K562 (cell line): ENCODE measurements around the gene KCTD17. TPM values are rescaled to one million over a fixed set of nuclear protein-coding genes. Genes with fewer than 3 reads are reported as not detected.
A peak's percentile ranks its signal among the peaks of the same experiment; 100 is the strongest.

ENCODE experiments used
- ATAC-seq: fragments of 200-7000 bp; cut with Tn5 transposase; 3 replicates; pipeline ENCODE4 v1.9.1; 2020; ENCODE audit warnings: moderate library complexity
- BruUV-seq: library from RNA; stranded (reverse); fragments of 400-500 nt; replicated peaks from 2 replicates; lab custom pipeline; 2021; lab: Mats Ljungman, UMichigan
- CTCF ChIA-PET: fragments of 300-600 bp; formaldehyde crosslinking; extraction: SDS; loops from one replicate; lab custom pipeline; 2021; ENCODE audit warnings: low intra/inter-chr PET ratio; lab: Yijun Ruan, JAX
- POLR2A ChIA-PET: fragments of 300-600, 350-650 bp; sonication (Branson Sonifier 250); formaldehyde crosslinking; extraction: SDS; loops from one replicate; lab custom pipeline; 2021; ENCODE audit warnings: antibody characterized with exemption, inconsistent platforms; lab: Yijun Ruan, JAX
- DNase-seq, 4 experiments: peaks; one replicate each; pipeline versions ENCODE4 v3.0.0 to v3.0.0-alpha.2; 2011 to 2018; ENCODE audit warnings: low spot score in 3 of 4, mixed read lengths in 3 of 4; ENCODE audit errors: extremely low read depth in 1 of 4
- FAIRE-seq: peaks from 2 replicates; lab custom pipeline; 2011; peaks lifted over from hg19 to GRCh38; lab: Jason Lieb, UNC
- H2AFZ ChIP-seq: 2 replicates; pipeline ENCODE4 v1.6.0; 2011; ENCODE audit warnings: low read depth, low read length, control low read depth, inconsistent platforms
- H3K27ac ChIP-seq: fragments of 200-600 bp; 3 replicates; pipeline ENCODE4 v1.8.0; 2011; ENCODE audit warnings: low read depth, mild to moderate bottlenecking, control low read depth, inconsistent platforms, low read length, moderate library complexity, mixed read lengths; ENCODE audit errors: extremely low read depth
- H3K27me3 ChIP-seq, 2 experiments: fragments of 300-600 bp in 1 of 2; 2 replicates in 1 of 2; 3 replicates in 1 of 2; pipeline versions ENCODE4 v1.6.0 to v1.8.0; 2011; ENCODE audit warnings: inconsistent platforms in 2 of 2, low read length in 2 of 2, mild to moderate bottlenecking in 1 of 2, mixed read lengths in 1 of 2, moderate library complexity in 1 of 2; ENCODE audit not compliant: control insufficient read depth in 2 of 2, insufficient read depth in 2 of 2
- H3K36me3 ChIP-seq: fragments of 300-600 bp; 3 replicates; pipeline ENCODE4 v1.8.0; 2011; ENCODE audit warnings: mild to moderate bottlenecking, low read length, inconsistent platforms; ENCODE audit not compliant: control insufficient read depth, insufficient read depth
- H3K4me1 ChIP-seq, 2 experiments: fragments of 200-600 bp in 1 of 2; replicated peaks in 1 of 2; 2 replicates in 1 of 2; 3 replicates in 1 of 2; pipeline versions ENCODE4 v1.5.1 to v1.8.0; 2011; ENCODE audit warnings: inconsistent platforms in 2 of 2, low read length in 2 of 2, mild to moderate bottlenecking in 1 of 2, mixed read lengths in 1 of 2, moderate library complexity in 1 of 2; ENCODE audit not compliant: control insufficient read depth in 2 of 2, insufficient read depth in 2 of 2
- H3K4me2 ChIP-seq: 2 replicates; pipeline ENCODE4 v1.6.1; 2011; ENCODE audit warnings: low read length, control low read depth, inconsistent platforms, mixed read lengths; ENCODE audit not compliant: insufficient read depth
- H3K4me3 ChIP-seq: fragments of 200-600 bp; sonication (generic), shearing (Covaris generic); 2 replicates; pipeline ENCODE4 v1.5.1; 2016; ENCODE audit warnings: control low read depth, inconsistent platforms
- H3K79me2 ChIP-seq: fragments of 200-600 bp; 3 replicates; pipeline ENCODE4 v1.8.0; 2011; ENCODE audit warnings: low read length, inconsistent platforms; ENCODE audit not compliant: control insufficient read depth, insufficient read depth
- H3K9ac ChIP-seq, 2 experiments: 2 replicates each; pipeline versions ENCODE4 v1.6.0 to v1.6.1; 2011; ENCODE audit warnings: low read depth in 2 of 2, low read length in 2 of 2, control low read depth in 1 of 2, inconsistent platforms in 1 of 2, mild to moderate bottlenecking in 1 of 2, mixed read lengths in 1 of 2; ENCODE audit not compliant: insufficient read depth in 1 of 2
- H3K9me1 ChIP-seq: one replicate; pipeline ENCODE4 v1.6.0; 2011; ENCODE audit warnings: inconsistent platforms, mild to moderate bottlenecking, low read length, moderate library complexity; ENCODE audit not compliant: control insufficient read depth, insufficient read depth
- H3K9me3 ChIP-seq: replicated peaks from 2 replicates; pipeline ENCODE4 v1.5.1; 2011; ENCODE audit warnings: low read depth, low read length, inconsistent platforms; ENCODE audit not compliant: control insufficient read depth, insufficient read depth
- H4K20me1 ChIP-seq: replicated peaks from 2 replicates; pipeline ENCODE4 v1.6.1; 2011; ENCODE audit warnings: low read length, inconsistent platforms, mixed read lengths; ENCODE audit not compliant: control insufficient read depth, insufficient read depth
- BCLAF1 ChIP-seq, 2 experiments: fragments of 450-650 bp in 1 of 2; IDR thresholded peaks; 2 replicates each; pipeline ENCODE4 v1.6.1; 2011 to 2017; ENCODE audit warnings: low read depth in 2 of 2, antibody characterized with exemption in 1 of 2, borderline replicate concordance in 1 of 2, low read length in 1 of 2, mild to moderate bottlenecking in 1 of 2, mixed read lengths in 1 of 2; ENCODE audit not compliant: control insufficient read depth in 1 of 2
- PKNOX1 ChIP-seq: fragments of 450-650 bp; IDR thresholded peaks from 2 replicates; pipeline ENCODE4 v1.6.1; 2016
- ZNF830 ChIP-seq: fragments of 250-450 bp; sonication (Bioruptor Pico); IDR thresholded peaks from 2 replicates; pipeline ENCODE4 v1.5.0; 2021; ENCODE audit warnings: mild to moderate bottlenecking
- ZSCAN32 ChIP-seq: fragments of 450-650 bp; formaldehyde crosslinking; IDR thresholded peaks from 2 replicates; pipeline ENCODE4 v1.4.0; 2020; ENCODE audit warnings: mild to moderate bottlenecking, moderate library complexity
- WGBS: fragments of 100-300 bp; shearing (Covaris generic); methylation state at CpG from one replicate; pipeline ENCODE4 v1.1.6; 2016; ENCODE audit warnings: low coverage, mixed read lengths; ENCODE audit not compliant: insufficient coverage; ENCODE audit errors: missing lambda C conversion rate; 5-methylcytosine and 5-hydroxymethylcytosine counted together
- in situ Hi-C: fragments of 300-500 bp; cut with MboI; formaldehyde crosslinking; loops from 4 replicates; pipeline ENCODE4 v1.15.0; 2018; ENCODE audit warnings: inconsistent platforms, mixed read lengths
- intact Hi-C: fragments of 100-400 bp; cut with micrococcal nuclease; formaldehyde crosslinking; loops from 2 replicates; pipeline ENCODE4 v1.14.2; 2022
- polyA plus RNA-seq, 8 experiments: library from polyadenylated mRNA; depleted of rRNA in 4 of 8; stranded (reverse) in 5 of 8; unstranded in 3 of 8; fragments of >200 nt; fragmentation: Nextera tagmentation in 2 of 8; fragmentation: Illumina TruSeq in 1 of 8; extraction: Ambion mirVana in 2 of 8; extraction: Trizol in 1 of 8; gene quantifications; 2 replicates each; pipeline versions ENCODE4 v1.2.1 to v1.2.3, GENCODE V29; 2011 to 2014; ENCODE audit warnings: inconsistent platforms in 1 of 8, missing spikeins in 1 of 8
- total RNA-seq, 7 experiments: library from RNA; depleted of rRNA in 6 of 7; stranded (reverse); fragments of >200 nt in 6 of 7; fragmentation: Illumina TruSeq in 2 of 7; extraction: Trizol in 2 of 7; gene quantifications; 2 replicates each; pipeline versions ENCODE4 v1.2.1 to v1.2.3, GENCODE V29; 2011 to 2021; ENCODE audit warnings: low replicate concordance in 1 of 7

Gene KCTD17
- total and polyA plus RNA-seq, 9 of the 15 experiments (the other 6 are each of a cell fraction or from before 2014, with no cell fraction given): 0.22 to 0.90 (median 0.49) TPM; not detected in 2

GRCh38 chr22:37054056-37054395 lies 2.5 kb downstream of the KCTD17 start (continued):
- TF ChIP-seq ZSCAN32: no peak

GRCh38 chr22:37054600-37055365 lies 3.2 kb downstream of the KCTD17 start:
- Histone ChIP-seq H4K20me1 (no peaks in the 10 kb centered on the region), H3K27ac (no peak overlapping the region), H3K9me1 (no peaks in the 10 kb centered on the region), H3K79me2 (no peaks in the 10 kb centered on the region), H3K9me3 (no peaks in the 10 kb centered on the region), H3K27me3 (peaks cover 10 to 61% of the 10 kb centered on the region in 2 experiments; a peak in 4 of 5 replicates), H3K4me1 (peaks cover 0 to 25% of the 10 kb centered on the region in 2 experiments; a peak in 2 of 5 replicates), H3K36me3 (no peaks in the 10 kb centered on the region), H3K9ac (no peak overlapping the region; a peak in 1 of 4 replicates), H3K4me2 (no peak overlapping the region), H3K4me3 (no peak overlapping the region), H2AFZ (no peak overlapping the region)
- 5% methylated on average over 18 of the region's 20 CpGs for WGBS
- peak; percentile 56 for TF ChIP-seq PKNOX1
- no peak for TF ChIP-seq BCLAF1 (IDR thresholded peaks at IDR 0.05; ENCODE audit: borderline replicate concordance in 1 of 2, control insufficient read depth in 1 of 2, low read depth in 2 of 2, low read length in 1 of 2)
- no peak for TF ChIP-seq ZNF830
- DNase-seq (no peak), FAIRE-seq (no peak), ATAC-seq (no peak)
- ChIA-PET CTCF (no interaction called here), POLR2A (interaction anchor here (0.5 to 1.3 kb wide), 4 partner anchors 11 to 1283 kb away, joined by 3 to 4 read pairs (median 3); no protein-coding TSS in a partner anchor)
- BruUV-seq: no TSS peak
- in situ Hi-C loops (no loop called here), intact Hi-C loops (no loop called here)
